ENCODE results near the gene CCT2.
A peak's percentile ranks its signal among the peaks of the same experiment; 100 is the strongest.

CCT2 gene

DNA sequence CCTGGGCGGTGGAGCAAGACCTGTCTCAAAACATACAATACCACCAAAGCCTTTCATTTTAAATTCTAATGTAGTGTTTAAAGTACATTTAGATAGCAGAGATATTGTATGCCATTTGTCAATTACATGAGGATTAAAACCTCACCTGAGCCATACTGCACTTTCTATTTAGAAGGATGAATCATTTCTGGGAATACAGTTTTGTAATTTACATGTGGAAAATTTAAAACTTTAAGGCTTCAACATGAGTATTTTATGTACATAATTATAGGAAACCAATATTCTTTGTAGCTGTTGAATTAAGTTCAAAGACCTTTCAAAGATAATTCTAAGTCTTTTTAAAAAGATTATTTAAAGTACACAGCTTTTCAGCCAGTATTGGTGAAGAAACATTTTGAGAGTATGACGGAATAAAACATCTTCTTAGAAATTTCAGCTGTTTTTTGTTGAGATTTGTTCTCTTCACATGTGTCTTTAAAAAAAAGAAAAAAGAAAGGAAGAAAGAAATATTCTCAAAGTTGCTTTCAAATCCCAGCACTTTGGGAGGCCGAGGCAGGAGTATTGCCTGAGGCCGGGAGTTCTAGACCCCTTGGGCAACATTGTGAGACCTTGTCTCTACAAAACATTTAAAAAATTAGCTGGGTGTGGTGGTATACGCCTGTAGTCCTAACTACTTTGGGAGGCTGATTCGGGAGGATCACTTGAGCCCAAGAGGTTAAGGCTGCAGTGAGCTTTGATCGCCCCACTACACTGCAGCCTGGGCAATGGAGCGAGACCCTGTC lies 34.5 kb upstream of the CCT2 start:
- DNase-seq (ENCODE audit: low read depth) = no peak
- TF ChIP-seq, protein P1, sequence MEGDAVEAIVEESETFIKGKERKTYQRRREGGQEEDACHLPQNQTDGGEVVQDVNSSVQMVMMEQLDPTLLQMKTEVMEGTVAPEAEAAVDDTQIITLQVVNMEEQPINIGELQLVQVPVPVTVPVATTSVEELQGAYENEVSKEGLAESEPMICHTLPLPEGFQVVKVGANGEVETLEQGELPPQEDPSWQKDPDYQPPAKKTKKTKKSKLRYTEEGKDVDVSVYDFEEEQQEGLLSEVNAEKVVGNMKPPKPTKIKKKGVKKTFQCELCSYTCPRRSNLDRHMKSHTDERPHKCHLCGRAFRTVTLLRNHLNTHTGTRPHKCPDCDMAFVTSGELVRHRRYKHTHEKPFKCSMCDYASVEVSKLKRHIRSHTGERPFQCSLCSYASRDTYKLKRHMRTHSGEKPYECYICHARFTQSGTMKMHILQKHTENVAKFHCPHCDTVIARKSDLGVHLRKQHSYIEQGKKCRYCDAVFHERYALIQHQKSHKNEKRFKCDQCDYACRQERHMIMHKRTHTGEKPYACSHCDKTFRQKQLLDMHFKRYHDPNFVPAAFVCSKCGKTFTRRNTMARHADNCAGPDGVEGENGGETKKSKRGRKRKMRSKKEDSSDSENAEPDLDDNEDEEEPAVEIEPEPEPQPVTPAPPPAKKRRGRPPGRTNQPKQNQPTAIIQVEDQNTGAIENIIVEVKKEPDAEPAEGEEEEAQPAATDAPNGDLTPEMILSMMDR (conservative IDR thresholded peaks at IDR 0.05; ENCODE audit: low read depth, low read length) = no peak
- H3K4me3 ChIP-seq (ENCODE audit: low read depth, low read length) = no peak overlapping the region

DNA sequence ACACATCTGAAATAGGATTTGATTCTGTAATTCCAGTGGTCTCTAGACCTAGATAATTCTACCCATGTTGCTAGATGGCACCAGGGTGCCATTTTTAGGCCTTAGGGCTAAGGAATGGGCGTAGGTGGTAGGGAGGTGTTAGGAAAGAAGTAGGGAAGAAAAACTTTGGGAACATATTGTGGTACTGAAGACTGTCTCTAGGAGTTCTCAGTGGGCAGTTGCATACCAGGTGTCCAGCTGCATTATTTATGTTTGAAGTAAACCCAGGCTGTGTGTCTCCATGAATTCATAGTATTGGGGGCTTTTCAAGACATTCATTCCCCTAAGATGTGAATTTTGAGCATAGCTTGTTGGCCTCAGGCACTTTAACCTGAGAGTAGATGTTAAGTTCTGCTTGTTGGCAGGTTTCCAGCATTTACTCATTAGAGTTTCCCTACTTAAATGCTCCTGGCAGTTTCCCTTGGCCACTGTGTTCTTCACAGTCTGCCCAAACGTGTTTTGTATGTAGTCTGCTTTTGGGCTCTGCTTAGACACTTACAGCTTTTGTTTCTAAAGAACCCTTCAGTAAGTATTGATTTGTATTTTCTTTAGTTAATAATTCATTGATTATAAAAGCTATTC lies 31.5 kb upstream of the CCT2 start:
- H3K4me3 ChIP-seq (ENCODE audit: low read depth, low read length) = no peak overlapping the region
- TF ChIP-seq, protein P1 (conservative IDR thresholded peaks at IDR 0.05; ENCODE audit: low read depth, low read length) = no peak
- DNase-seq (ENCODE audit: low read depth) = peak; percentile 79

DNA sequence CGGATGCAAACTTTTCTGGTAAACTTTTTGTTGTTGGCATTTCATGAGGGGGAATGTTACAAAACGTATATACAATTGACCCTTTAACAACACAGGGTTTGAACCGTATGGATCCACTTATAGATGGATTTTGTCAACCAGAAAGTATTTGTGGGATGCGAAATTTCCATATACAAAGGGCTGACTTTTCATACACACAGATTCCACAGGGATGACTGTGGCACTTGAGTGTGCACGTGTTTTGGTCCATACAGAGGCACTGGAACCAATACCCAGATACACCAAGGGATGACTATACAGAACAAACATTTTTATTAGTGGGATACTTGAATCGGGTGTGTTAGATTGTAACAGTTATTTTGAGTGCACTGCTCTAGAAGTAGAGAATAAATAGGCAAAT lies 29.8 kb upstream of the CCT2 start:
- TF ChIP-seq, protein P1 (conservative IDR thresholded peaks at IDR 0.05; ENCODE audit: low read depth, low read length) = no peak
- H3K4me3 ChIP-seq (ENCODE audit: low read depth, low read length) = no peak overlapping the region
- DNase-seq (ENCODE audit: low read depth) = peak; percentile 68

DNA sequence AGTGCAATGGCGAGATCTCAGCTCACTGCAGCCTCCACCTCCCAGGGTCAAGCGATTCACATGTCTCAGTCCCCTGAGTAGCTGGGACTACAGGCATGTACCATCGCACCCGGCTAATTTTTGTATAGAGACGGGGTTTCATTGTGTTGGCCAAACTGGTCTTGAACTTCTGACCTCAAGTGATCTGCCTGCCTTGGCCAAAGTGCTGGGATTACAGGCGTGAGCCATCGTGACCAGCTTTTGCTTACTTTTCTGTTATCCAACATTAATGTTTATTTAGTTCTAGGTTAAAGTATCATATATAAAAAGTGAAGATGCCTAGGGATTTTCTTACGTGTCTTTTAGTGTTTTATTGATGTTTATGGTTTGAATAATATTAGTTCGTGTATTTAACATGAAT lies 28.9 kb upstream of the CCT2 start:
- TF ChIP-seq, protein P1 (conservative IDR thresholded peaks at IDR 0.05; ENCODE audit: low read depth, low read length) = no peak
- no peak for DNase-seq (ENCODE audit: low read depth)
- H3K4me3 ChIP-seq (ENCODE audit: low read depth, low read length) = no peak overlapping the region

DNA sequence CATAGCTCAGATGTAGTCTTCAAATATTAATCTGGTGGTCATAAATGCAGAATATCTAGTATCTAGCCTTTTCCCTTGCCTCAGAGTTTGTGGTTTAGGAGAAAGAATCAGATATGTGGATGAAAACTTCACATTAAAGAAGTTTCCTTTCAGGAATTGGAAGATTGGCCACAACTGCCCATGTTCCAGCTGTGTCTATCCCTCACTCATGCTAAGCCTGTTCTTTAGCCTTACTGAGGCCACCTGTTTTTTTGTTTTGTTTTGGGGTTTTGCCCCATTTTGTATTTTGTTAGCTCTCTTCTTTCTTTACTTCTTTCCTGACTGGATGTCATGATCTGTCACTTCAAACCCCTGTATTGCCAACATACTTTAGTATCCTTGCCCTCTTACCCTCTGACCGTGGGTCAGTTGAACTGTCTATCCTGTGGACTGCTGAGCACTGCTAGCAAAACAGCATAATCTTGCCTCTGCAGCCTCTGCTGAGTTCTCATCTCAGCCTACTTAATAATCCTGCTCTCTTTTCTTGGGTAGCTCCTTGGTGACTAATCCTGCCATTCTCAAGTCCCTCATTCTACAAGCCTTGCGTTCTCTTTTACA lies 22.0 kb upstream of the CCT2 start:
- no peak overlapping the region for H3K4me3 ChIP-seq (ENCODE audit: low read depth, low read length)
- DNase-seq (ENCODE audit: low read depth) = no peak
- TF ChIP-seq, protein P1 (conservative IDR thresholded peaks at IDR 0.05; ENCODE audit: low read depth, low read length) = no peak

DNA sequence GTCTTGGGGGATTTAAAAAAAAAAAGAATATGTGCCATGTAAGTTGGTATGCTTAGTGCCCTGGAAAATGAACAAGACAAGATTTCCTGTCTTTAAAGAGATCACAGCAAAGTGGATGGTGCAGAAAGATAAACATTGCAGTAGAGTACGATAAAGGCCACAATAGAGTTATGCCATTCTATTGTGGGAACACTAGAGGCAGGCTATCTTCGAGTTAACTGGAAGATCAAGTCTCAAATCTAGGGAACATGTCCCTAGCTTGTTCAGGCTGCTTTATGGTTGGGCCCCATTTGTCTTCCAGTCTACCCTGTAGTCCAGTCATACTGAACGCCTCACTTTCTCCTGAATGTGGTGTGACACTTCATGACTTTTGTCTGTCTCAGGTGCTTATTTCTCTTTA lies 18.7 kb upstream of the CCT2 start:
- H3K4me3 ChIP-seq (ENCODE audit: low read depth, low read length) = no peak overlapping the region
- no peak for DNase-seq (ENCODE audit: low read depth)
- TF ChIP-seq, protein P1 (conservative IDR thresholded peaks at IDR 0.05; ENCODE audit: low read depth, low read length) = peak; percentile 9

All from choroid plexus epithelial cell (primary cell).